DOHH2 (cell line): Measurements from ENCODE around the gene DIP2C.

ENCODE experiments used
- H3F3A ChIP-seq: fragments of 200-600 bp; sonication (generic), shearing (Covaris generic); 2 replicates; pipeline ENCODE4 v1.6.0; 2016; ENCODE audit warnings: antibody characterized with exemption, mild to moderate bottlenecking; ENCODE audit not compliant: control insufficient read depth, insufficient read depth
- H3K27ac ChIP-seq: fragments of 200-600 bp; sonication (generic); 2 replicates; pipeline ENCODE4 v1.5.1; 2014; ENCODE audit warnings: low read depth, mild to moderate bottlenecking, low read length, moderate library complexity
- H3K27me3 ChIP-seq: fragments of 200-600 bp; sonication (generic); 2 replicates; pipeline ENCODE4 v1.6.1; 2014; ENCODE audit warnings: mild to moderate bottlenecking, low read length, mixed read lengths; ENCODE audit not compliant: control insufficient read depth
- H3K36me3 ChIP-seq: fragments of 200-600 bp; sonication (generic); 2 replicates; pipeline ENCODE4 v1.6.1; 2014; ENCODE audit warnings: mild to moderate bottlenecking, low read length, moderate library complexity, mixed read lengths; ENCODE audit not compliant: control insufficient read depth
- H3K4me1 ChIP-seq: fragments of 200-600 bp; sonication (generic); 2 replicates; pipeline ENCODE4 v1.6.1; 2014; ENCODE audit warnings: mild to moderate bottlenecking, low read length, mixed read lengths; ENCODE audit not compliant: control insufficient read depth
- H3K4me2 ChIP-seq: fragments of 200-600 bp; sonication (generic); 2 replicates; pipeline ENCODE4 v1.6.0; 2014; ENCODE audit warnings: mild to moderate bottlenecking, low read length, moderate library complexity
- H3K4me3 ChIP-seq: fragments of 200-600 bp; sonication (generic); 2 replicates; pipeline ENCODE4 v1.5.1; 2014; ENCODE audit warnings: mild to moderate bottlenecking, low read length, mixed read lengths
- H3K79me2 ChIP-seq: fragments of 200-600 bp; sonication (generic); 2 replicates; pipeline ENCODE4 v1.6.1; 2014; ENCODE audit warnings: mild to moderate bottlenecking, low read length, mixed read lengths; ENCODE audit not compliant: control insufficient read depth
- H3K9me2 ChIP-seq: fragments of 200-600 bp; sonication (generic); replicated peaks from 2 replicates; pipeline ENCODE4 v1.6.1; 2014; ENCODE audit warnings: mild to moderate bottlenecking, low read length, mixed read lengths; ENCODE audit not compliant: control insufficient read depth
- H3K9me3 ChIP-seq: fragments of 200-600 bp; sonication (generic); 2 replicates; pipeline ENCODE4 v1.6.1; 2014; ENCODE audit warnings: antibody characterized with exemption, low read length, mixed read lengths; ENCODE audit not compliant: control insufficient read depth, insufficient read depth
- H4K20me1 ChIP-seq: fragments of 200-600 bp; sonication (generic); 2 replicates; pipeline ENCODE4 v1.6.0; 2014; ENCODE audit warnings: low read depth, mild to moderate bottlenecking, antibody characterized with exemption, low read length, moderate library complexity; ENCODE audit not compliant: control insufficient read depth, insufficient read depth
- CTCF ChIP-seq: fragments of 200-600 bp; sonication (generic); IDR thresholded peaks from one replicate; pipeline ENCODE4 v1.5.1; 2014; ENCODE audit warnings: antibody characterized with exemption, mild to moderate bottlenecking, low read depth, low read length; ENCODE audit not compliant: poor library complexity, severe bottlenecking
- EZH2phosphoT487 ChIP-seq: fragments of 200-600 bp; sonication (generic); IDR thresholded peaks from 2 replicates; pipeline ENCODE4 v1.6.1; 2017; ENCODE audit warnings: borderline replicate concordance, mild to moderate bottlenecking, antibody characterized with exemption, low read length, moderate library complexity, mixed read lengths

The DIP2C gene

GRCh38 chr10:665579-666091 is 23.8 kb downstream of the DIP2C start:
- Histone ChIP-seq H3K9me3 (peaks cover 17% of the 10 kb centered on the region; the same call in 1 of the 2 replicates), H3K4me2 (no peak overlapping the region), H3K9me2 (no peaks in the 10 kb centered on the region), H3K36me3 (no peaks in the 10 kb centered on the region), H3K27me3 (0 out of 2 replicates have a peak, but pooled peaks cover 5% of the 10 kb centered on the region), H3K79me2 (no peaks in the 10 kb centered on the region), H3K4me3 (no peak overlapping the region), H4K20me1 (no peaks in the 10 kb centered on the region), H3K4me1 (peaks cover 6% of the 10 kb centered on the region), H3K27ac (no peak overlapping the region), H3F3A (peaks cover 3% of the 10 kb centered on the region; the same call in 1 of the 2 replicates)
- TF ChIP-seq CTCF (no peak), EZH2phosphoT487 (no peak)

- no peak for TF ChIP-seq EZH2phosphoT487
- H3K4me2 ChIP-seq: no peak overlapping the region
- H3K79me2 ChIP-seq: no peaks in the 10 kb centered on the region
- no peaks in the 10 kb centered on the region for H4K20me1 ChIP-seq
- no peak overlapping the region for H3K4me3 ChIP-seq
- H3F3A ChIP-seq: peaks cover 3% of the 10 kb centered on the region; the same call in 1 of the 2 replicates
- no peak overlapping the region for H3K27ac ChIP-seq
- no peaks in the 10 kb centered on the region for H3K9me2 ChIP-seq
- H3K27me3 ChIP-seq: 0 out of 2 replicates have a peak, but pooled peaks cover 5% of the 10 kb centered on the region
- H3K36me3 ChIP-seq: no peaks in the 10 kb centered on the region
- H3K4me1 ChIP-seq: peaks cover 12% of the 10 kb centered on the region
- H3K9me3 ChIP-seq: peaks cover 13% of the 10 kb centered on the region; the same call in 1 of the 2 replicates
These were observed 24.6 kb downstream of the DIP2C start for GRCh38 chr10:664893-665292.

DNA sequence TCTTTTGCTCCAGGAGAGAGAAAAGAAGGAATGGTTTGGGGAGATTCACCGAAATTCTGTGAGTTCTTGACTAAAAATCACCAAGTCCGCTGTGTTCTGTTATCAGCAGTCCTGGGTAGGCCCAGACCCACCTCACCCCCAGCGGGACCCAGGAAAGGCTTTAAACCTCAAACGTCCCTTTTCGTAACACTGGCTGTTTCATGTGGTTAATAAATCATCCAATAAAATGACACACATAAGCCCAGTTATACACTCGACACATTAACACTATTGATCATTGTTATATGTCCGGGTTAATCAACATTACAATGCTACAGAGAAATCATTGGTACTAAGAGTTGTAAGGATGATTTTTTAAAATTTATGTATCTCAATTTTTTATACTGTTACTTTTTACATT is 25.2 kb downstream of the DIP2C start:
- Histone ChIP-seq H3K79me2 (no peaks in the 10 kb centered on the region), H3F3A (no peaks in the 10 kb centered on the region; the same call in 1 of the 2 replicates), H3K27me3 (0 out of 2 replicates have a peak, but pooled peaks cover 5% of the 10 kb centered on the region), H3K27ac (no peak overlapping the region), H4K20me1 (no peaks in the 10 kb centered on the region), H3K9me3 (peaks cover 13% of the 10 kb centered on the region; the same call in 1 of the 2 replicates), H3K4me2 (no peak overlapping the region), H3K4me3 (no peak overlapping the region), H3K4me1 (peaks cover 12% of the 10 kb centered on the region), H3K36me3 (no peaks in the 10 kb centered on the region), H3K9me2 (no peaks in the 10 kb centered on the region)
- TF ChIP-seq EZH2phosphoT487 (no peak), CTCF (no peak)

- no peaks in the 10 kb centered on the region for H3K79me2 ChIP-seq
- H3K27ac ChIP-seq: no peak overlapping the region
These were observed 25.6 kb downstream of the DIP2C start for GRCh38 chr10:663831-664251.

More at GRCh38 chr10:663831-664251, 25.6 kb downstream of the DIP2C start:
- Histone ChIP-seq H3K27me3 (0 out of 2 replicates have a peak, but pooled peaks cover 5% of the 10 kb centered on the region), H3K4me2 (no peak overlapping the region), H4K20me1 (no peaks in the 10 kb centered on the region), H3K4me1 (peaks cover 12% of the 10 kb centered on the region), H3K36me3 (no peaks in the 10 kb centered on the region), H3F3A (no peaks in the 10 kb centered on the region; the same call in 1 of the 2 replicates), H3K9me2 (no peaks in the 10 kb centered on the region), H3K9me3 (peaks cover 13% of the 10 kb centered on the region; the same call in 1 of the 2 replicates), H3K4me3 (no peak overlapping the region)
- no peak for TF ChIP-seq EZH2phosphoT487
- TF ChIP-seq CTCF: no peak
